HL-60 (cell line): Measurements from ENCODE around the gene ZNF107.
"Not testable (repeated sequence)": the region's sequence is repeated elsewhere in the genome, so short reads cannot be mapped to it uniquely, and the experiment has no call there.

ENCODE experiments used
- DNase-seq, 2 experiments: peaks; one replicate each; pipeline ENCODE4 v3.0.0-alpha.2; 2010 to 2020; ENCODE audit warnings: low read depth in 1 of 2, low spot score in 1 of 2
- H3K27ac ChIP-seq: fragments of 250-450 bp; sonication (Bioruptor Pico); replicated peaks from 2 replicates; pipeline ENCODE4 v1.5.1; 2020; ENCODE audit warnings: mild to moderate bottlenecking, moderate library complexity
- H3K27me3 ChIP-seq: fragments of 250-450 bp; sonication (Bioruptor Pico); 2 replicates; pipeline ENCODE4 v1.5.1; 2021; ENCODE audit warnings: mild to moderate bottlenecking, moderate library complexity; ENCODE audit not compliant: insufficient read depth, poor library complexity, severe bottlenecking
- H3K4me3 ChIP-seq: replicated peaks from 2 replicates; pipeline ENCODE4 v1.5.1; 2011; ENCODE audit warnings: mild to moderate bottlenecking, control low read depth, low read length; ENCODE audit not compliant: insufficient read depth
- GABPA ChIP-seq: IDR thresholded peaks from 2 replicates; pipeline ENCODE4 v1.6.1; 2012; ENCODE audit warnings: low read depth
- POLR2AphosphoS5 ChIP-seq: IDR thresholded peaks from 2 replicates; pipeline ENCODE4 v1.6.1; 2012; ENCODE audit warnings: low read depth
- SPI1 ChIP-seq: IDR thresholded peaks from 2 replicates; pipeline ENCODE4 v1.6.1; 2012; ENCODE audit warnings: low read depth, mild to moderate bottlenecking, borderline replicate concordance
- TF ChIP-seq, protein P1 (sequence below): IDR thresholded peaks from 2 replicates; pipeline ENCODE4 v1.6.1; 2012; ENCODE audit warnings: low read depth; ENCODE audit not compliant: insufficient replicate concordance
- TF ChIP-seq, protein P2 (sequence below): IDR thresholded peaks from one replicate; pipeline ENCODE4 v1.5.1; 2011; ENCODE audit warnings: low read length, control low read depth, inconsistent platforms; ENCODE audit not compliant: insufficient read depth

Gene ZNF107

GRCh38 chr7:64691831-64692230, 25.9 kb downstream of the ZNF107 start:
- TF ChIP-seq POLR2AphosphoS5 (no peak), SPI1 (no peak), GABPA (no peak)
- TF ChIP-seq, protein P1, sequence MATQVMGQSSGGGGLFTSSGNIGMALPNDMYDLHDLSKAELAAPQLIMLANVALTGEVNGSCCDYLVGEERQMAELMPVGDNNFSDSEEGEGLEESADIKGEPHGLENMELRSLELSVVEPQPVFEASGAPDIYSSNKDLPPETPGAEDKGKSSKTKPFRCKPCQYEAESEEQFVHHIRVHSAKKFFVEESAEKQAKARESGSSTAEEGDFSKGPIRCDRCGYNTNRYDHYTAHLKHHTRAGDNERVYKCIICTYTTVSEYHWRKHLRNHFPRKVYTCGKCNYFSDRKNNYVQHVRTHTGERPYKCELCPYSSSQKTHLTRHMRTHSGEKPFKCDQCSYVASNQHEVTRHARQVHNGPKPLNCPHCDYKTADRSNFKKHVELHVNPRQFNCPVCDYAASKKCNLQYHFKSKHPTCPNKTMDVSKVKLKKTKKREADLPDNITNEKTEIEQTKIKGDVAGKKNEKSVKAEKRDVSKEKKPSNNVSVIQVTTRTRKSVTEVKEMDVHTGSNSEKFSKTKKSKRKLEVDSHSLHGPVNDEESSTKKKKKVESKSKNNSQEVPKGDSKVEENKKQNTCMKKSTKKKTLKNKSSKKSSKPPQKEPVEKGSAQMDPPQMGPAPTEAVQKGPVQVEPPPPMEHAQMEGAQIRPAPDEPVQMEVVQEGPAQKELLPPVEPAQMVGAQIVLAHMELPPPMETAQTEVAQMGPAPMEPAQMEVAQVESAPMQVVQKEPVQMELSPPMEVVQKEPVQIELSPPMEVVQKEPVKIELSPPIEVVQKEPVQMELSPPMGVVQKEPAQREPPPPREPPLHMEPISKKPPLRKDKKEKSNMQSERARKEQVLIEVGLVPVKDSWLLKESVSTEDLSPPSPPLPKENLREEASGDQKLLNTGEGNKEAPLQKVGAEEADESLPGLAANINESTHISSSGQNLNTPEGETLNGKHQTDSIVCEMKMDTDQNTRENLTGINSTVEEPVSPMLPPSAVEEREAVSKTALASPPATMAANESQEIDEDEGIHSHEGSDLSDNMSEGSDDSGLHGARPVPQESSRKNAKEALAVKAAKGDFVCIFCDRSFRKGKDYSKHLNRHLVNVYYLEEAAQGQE, result no peak
- TF ChIP-seq, protein P2, sequence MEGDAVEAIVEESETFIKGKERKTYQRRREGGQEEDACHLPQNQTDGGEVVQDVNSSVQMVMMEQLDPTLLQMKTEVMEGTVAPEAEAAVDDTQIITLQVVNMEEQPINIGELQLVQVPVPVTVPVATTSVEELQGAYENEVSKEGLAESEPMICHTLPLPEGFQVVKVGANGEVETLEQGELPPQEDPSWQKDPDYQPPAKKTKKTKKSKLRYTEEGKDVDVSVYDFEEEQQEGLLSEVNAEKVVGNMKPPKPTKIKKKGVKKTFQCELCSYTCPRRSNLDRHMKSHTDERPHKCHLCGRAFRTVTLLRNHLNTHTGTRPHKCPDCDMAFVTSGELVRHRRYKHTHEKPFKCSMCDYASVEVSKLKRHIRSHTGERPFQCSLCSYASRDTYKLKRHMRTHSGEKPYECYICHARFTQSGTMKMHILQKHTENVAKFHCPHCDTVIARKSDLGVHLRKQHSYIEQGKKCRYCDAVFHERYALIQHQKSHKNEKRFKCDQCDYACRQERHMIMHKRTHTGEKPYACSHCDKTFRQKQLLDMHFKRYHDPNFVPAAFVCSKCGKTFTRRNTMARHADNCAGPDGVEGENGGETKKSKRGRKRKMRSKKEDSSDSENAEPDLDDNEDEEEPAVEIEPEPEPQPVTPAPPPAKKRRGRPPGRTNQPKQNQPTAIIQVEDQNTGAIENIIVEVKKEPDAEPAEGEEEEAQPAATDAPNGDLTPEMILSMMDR, result no peak
- H3K27ac ChIP-seq, result no peak overlapping the region
- no peak for DNase-seq

DNA sequence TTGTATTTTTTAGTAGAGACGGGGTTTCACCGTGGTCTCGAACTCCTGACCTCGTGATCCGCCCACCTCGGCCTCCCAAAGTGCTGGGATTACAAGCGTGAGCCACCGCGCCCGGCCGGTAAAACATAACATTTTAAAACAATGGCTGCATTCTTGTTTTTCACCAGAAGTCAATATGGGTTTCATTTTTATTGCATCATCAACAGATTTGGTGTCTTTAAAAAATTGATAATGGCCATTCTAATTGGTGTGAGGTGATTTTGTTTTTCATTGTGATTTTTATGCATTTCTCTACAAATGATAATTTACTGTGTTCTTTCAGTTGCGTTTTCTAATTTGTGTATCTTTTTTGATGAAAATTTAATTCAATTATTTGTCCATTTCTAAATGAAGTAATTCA, 31.9 kb downstream of the ZNF107 start:
- H3K27me3 ChIP-seq, H3K4me3 ChIP-seq, DNase-seq, H3K27ac ChIP-seq: not testable (repeated sequence)

More at GRCh38 chr7:64691831-64692230, 25.9 kb downstream of the ZNF107 start:
- H3K4me3 ChIP-seq, result no peak overlapping the region
- no peaks in the 10 kb centered on the region for H3K27me3 ChIP-seq

DNA sequence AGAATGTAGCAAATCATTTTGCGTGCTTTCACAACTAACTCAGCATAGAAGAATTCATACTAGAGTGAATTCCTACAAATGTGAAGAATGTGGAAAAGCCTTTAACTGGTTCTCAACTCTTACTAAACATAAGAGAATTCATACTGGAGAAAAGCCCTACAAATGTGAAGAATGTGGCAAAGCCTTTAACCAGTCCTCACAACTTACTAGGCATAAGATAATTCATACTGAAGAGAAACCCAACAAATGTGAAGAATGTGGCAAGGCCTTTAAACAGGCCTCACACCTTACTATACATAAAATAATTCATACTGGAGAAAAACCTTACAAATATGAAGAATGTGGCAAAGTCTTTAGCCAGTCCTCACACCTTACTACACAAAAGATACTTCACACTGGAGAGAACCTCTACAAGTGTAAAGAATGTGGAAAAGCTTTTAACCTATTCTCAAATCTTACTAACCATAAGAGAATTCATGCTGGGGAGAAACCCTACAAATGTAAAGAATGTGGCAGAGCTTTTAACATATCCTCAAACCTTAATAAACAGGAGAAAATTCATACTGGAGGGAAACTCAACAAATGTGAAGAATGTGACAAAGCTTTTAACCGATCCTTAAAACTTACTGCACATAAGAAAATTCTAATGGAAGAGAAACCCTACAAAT, 40.8 kb downstream of the ZNF107 start:
- no peak overlapping the region for H3K4me3 ChIP-seq
- DNase-seq, result no peak
- TF ChIP-seq POLR2AphosphoS5 (no peak), GABPA (no peak), SPI1 (no peak)
- TF ChIP-seq, protein P1, result no peak
- TF ChIP-seq, protein P2, result no peak

GRCh38 chr7:64717896-64718295, 52.0 kb downstream of the ZNF107 start:
- H3K4me3 ChIP-seq, DNase-seq, H3K27ac ChIP-seq, H3K27me3 ChIP-seq: not testable (repeated sequence)

More for the DNA sequence above, 40.8 kb downstream of the ZNF107 start:
- no peak overlapping the region for H3K27ac ChIP-seq
- no peaks in the 10 kb centered on the region for H3K27me3 ChIP-seq
